Measurements from ENCODE around the gene CASS4.
A peak's percentile ranks its signal among the peaks of the same experiment; 100 is the strongest.
"Not testable (repeated sequence)": the region's sequence is repeated elsewhere in the genome, so short reads cannot be mapped to it uniquely, and the experiment has no call there.

The CASS4 gene, protein sequence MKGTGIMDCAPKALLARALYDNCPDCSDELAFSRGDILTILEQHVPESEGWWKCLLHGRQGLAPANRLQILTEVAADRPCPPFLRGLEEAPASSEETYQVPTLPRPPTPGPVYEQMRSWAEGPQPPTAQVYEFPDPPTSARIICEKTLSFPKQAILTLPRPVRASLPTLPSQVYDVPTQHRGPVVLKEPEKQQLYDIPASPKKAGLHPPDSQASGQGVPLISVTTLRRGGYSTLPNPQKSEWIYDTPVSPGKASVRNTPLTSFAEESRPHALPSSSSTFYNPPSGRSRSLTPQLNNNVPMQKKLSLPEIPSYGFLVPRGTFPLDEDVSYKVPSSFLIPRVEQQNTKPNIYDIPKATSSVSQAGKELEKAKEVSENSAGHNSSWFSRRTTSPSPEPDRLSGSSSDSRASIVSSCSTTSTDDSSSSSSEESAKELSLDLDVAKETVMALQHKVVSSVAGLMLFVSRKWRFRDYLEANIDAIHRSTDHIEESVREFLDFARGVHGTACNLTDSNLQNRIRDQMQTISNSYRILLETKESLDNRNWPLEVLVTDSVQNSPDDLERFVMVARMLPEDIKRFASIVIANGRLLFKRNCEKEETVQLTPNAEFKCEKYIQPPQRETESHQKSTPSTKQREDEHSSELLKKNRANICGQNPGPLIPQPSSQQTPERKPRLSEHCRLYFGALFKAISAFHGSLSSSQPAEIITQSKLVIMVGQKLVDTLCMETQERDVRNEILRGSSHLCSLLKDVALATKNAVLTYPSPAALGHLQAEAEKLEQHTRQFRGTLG

DNA sequence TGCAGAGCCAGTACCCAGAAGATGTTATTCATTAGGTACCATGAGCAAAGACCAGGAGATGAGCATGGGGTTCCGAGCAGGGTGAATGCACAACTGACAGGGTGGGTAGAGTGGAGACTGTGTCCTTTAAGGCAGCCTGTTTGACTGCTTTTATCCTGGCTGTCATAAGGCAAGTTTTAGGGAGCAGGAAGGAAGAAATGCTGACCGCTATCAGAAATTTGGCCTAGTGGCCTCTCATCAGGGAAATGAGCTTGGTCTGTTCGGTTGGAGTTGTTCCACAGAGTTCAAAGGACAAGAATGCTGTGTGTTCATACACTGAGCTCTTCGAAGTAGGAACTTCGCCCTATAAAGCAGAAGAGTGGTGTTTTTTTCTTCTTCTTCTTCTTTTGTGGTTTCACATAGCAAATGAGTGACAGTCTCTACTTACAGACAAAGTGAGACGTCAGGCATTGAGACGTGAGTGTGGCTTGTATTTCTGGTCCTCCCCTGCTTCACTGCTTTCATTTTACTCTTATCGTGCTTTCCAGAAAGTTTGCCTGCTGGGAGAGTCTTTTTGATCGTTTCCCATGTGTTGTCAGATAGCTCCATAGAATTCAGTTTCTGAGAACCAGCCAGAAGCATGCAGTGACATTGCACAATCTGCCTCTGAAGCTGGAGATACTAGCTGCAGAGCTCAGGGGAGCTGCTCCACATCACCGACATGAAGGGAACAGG, at the start of gene CASS4:
Gene CASS4 (plus strand): TSS at position 502 of the 714 bp plus-strand sequence. CDS start 199 bp downstream, at position 701.
- no peak for DNase-seq

GRCh38 chr20:56362833-56363413, 49.1 kb upstream of the CASS4 start:
- no peak for DNase-seq

DNA sequence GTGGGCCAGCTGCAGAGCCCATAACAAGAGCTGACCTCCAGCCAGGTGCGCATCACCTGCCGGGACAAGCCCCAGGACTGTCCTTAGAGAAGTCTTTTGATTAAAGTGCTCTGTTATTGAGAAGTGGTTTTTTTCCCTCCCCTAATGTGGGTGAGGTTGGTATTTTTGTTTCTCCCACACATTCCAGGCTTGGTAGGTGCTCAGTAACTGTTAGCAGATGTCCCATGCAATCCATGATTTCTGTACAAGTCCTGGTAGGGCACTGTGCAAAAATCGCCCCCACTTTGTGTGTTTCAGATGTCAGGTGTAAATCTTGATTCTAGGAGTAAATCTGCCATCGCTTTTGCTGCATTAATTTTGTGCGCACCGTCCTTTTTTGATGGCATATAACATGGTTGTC, 48.6 kb upstream of the CASS4 start:
- DNase-seq = no peak

DNA sequence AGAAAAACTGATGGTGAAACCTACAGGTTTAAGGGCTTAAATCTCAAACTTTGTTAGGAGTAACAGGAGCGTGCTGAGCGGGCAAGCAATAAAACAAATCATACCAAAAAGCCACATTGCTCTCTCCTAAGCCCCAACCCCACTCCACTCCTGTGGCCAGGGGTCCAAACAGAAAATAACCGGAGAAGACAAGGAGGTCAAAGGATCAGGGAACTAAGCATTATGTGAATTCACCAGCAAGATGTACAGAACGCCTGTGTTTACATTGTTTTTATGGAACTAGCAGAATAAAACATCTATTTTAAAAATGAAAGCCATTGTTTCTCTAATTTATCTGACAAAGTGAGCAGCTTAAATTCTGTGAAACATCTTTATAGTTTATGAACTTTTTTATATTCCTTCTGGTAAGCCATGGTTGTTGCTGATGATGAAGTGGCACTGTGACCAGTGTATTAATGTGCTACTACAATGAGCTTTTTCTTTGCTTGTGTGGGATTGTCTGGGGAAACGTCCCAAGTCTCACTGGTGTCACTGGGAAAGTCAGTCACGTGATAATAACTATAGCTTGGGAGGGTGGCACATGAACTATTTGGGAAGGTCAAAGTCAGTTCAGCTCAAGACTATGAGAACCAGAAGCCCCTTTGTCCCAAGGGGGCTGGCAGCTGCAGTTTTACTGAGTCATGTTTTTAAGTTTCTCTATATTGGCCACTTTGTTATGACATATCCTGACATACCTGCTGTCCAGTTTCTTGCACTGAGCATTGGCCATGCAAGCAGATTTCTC, 43.5 kb upstream of the CASS4 start:
- peak; percentile 22 for DNase-seq

DNA sequence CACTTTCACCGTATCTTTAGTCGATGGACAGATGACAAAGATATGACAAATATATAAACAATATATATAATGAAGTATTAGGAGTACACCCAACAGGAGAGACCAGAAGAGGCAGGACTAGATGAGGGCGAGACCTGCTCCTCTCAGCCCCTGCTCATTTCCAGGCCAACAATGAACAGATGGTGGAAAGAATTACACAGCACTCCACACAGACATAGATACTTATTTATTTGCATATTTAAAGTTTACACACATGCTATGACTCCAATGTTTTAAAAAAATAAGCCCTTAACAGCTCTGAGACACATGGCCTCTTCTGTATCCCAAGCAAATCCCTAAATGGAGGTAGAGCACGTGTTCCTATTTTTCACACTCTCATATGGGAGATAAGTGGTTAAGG, 42.9 kb upstream of the CASS4 start:
- DNase-seq = no peak

- no peak for DNase-seq
These were observed 40.1 kb upstream of the CASS4 start for GRCh38 chr20:56371977-56372376.

DNA sequence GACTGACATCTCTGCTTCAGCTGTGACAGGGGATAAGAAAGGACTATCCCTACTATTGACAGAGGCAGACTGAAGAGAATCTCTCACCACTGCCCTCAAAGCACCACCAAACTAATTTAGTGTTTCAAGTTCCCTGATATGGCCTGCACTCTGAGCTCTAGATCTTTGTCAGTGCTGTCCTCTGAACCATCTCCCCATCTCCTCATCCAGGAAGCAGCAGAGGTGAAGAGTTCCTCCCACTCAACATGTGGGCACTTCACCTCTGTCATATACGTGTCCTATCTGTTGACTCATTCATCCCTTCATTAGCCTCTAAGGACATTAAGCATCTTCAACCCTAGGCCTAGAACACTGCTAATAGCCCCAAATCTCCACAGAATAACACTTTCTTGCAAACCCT, 39.2 kb upstream of the CASS4 start:
- DNase-seq = no peak

DNA sequence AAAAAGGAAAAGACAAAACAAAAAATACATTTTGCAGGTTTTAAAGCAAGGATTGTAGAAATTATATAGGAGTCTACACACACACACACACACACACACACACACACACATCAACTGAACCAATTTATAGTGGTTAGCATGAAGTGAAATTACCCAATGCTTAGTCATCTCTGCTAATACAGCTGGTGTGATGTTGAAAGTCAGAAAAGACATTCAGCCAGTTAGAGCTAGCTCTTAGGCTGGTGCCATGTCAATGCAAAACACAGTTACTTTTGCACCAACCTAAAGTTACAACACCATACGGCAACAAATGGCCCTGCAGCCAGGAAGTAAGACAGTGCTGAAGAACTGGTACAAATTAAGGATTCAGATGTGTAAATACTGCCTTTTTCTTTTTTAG, 38.1 kb upstream of the CASS4 start:
- no peak for DNase-seq

GRCh38 chr20:56376331-56376730, 35.7 kb upstream of the CASS4 start:
- no peak for DNase-seq

GRCh38 chr20:56378386-56378785, 33.7 kb upstream of the CASS4 start:
- no peak for DNase-seq

GRCh38 chr20:56380375-56380774, 31.7 kb upstream of the CASS4 start:
- no peak for DNase-seq

DNA sequence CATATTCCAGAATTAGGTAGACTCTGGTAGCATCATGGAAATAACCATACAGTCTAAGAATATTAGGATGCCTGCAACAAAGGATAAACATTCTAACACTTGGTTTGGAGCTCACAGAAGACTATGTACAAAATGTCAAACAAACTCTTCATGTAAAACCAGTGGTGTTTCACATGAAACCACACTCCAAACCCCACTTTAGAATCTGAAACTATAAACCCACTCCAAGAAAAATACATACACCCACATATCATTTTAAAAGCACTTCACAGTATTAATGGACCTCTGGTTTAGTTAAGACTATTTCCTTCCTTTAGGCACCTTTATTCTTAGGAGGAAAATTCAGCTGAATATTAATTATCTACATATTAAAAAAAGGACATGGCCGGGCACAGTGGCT, 30.6 kb upstream of the CASS4 start:
- DNase-seq = no peak

GRCh38 chr20:56382696-56383095, 29.4 kb upstream of the CASS4 start:
- DNase-seq = no peak

GRCh38 chr20:56383334-56383733, 28.7 kb upstream of the CASS4 start:
- DNase-seq = no peak

- no peak for DNase-seq
These were observed 26.9 kb upstream of the CASS4 start for GRCh38 chr20:56385130-56385529.

DNA sequence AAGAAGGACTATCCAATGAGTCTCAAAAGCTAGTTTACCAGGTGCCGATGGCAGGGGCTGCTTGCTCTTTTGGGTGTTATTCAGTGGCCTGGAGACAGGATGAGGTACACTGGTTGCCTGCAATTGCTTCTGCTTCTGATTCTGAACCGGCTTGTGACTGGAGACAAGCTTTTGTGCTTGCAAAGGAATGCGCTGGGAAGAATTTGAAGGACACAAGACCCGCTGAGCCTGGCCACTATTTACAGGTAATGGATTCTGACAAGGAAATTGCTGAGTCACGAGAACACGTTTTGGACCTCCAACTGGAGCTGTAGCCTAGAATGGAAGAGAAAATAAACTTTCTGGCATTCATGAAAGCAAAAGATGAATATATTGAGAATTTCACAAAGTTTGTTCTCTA, 25.8 kb upstream of the CASS4 start:
- no peak for DNase-seq

- no peak for DNase-seq
These were observed 23.2 kb upstream of the CASS4 start for GRCh38 chr20:56388882-56389281.

DNA sequence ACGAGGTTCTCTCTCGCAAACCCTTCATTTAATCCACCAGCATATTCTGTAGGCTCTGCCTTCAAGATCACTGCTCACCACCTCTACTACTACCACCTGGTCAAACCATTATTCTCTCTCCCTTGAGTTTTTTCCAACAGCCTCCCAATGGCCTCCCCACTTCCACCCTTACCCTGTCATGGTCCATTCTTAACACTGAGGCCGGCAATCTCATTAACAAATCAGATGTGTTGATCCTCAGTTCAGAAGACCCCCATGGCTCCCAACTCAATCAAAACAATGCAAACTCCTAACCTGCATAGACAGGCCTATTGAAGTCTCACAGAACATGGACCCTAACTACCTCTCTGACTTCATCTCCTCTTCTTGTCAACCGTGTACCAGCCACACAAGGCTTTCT, 22.3 kb upstream of the CASS4 start:
- DNase-seq = no peak

DNA sequence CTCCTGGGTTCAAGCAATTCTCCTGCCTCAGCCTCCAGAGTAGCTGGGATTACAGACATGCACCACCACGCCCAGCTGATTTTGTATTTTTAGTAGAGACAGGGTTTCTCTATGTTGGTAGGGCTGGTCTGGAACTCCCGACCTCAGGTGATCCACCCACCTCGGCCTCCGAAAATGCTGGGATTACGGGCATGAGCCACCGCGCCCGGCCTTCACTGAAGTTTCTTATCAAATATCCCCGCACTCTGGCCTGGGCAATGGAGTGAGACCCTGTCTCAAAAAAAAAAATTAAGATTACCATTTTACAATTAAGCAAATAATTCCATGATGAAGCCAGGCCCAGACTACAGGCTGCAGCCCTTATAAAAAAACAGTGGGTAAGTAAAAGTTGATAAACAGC, 21.7 kb upstream of the CASS4 start:
- DNase-seq = not testable (repeated sequence)

- DNase-seq = no peak
These were observed 21.0 kb upstream of the CASS4 start for GRCh38 chr20:56391037-56391436.

DNA sequence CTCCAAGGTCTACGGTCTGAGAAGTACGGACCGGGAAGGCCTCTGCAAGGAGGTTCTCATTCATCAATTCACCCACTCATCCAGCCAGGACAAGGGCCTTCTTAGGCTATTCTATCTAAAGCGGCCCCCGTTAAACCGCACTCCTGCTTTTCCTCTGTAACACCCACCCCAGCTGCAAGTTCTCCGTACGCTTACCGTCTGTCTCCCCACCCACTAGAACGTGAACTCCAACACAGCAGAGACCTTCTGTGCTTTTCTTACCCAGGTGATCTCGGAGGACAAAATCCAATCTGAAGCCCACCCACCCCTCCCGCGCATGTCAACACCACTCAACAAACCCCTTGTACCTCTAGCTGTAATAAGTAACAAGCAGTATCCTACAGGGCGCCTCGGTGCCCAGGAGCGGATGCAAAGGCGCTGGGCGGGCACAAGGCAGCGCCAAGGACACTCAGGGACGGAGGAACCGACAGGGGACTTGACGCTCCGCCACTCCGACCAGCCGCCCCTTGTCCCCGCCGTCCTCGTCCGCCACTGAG, 20.4 kb upstream of the CASS4 start:
- no peak for DNase-seq

All from activated CD8-positive, alpha-beta memory T cell treated with anti-CD3 and anti-CD28 coated beads, Interleukin-2, amount 50 U/mL, for 48 hours (primary cell).